Activated naive CD8-positive, alpha-beta T cell treated with anti-CD3 and anti-CD28 coated beads for 36 hours (primary cell): ENCODE measurements around the gene PLEKHM3. TPM values are rescaled to one million over a fixed set of nuclear protein-coding genes. Genes with fewer than 3 reads are reported as not detected.
"Not testable (repeated sequence)": the region's sequence is repeated elsewhere in the genome, so short reads cannot be mapped to it uniquely, and the experiment has no call there.

Experiments
- DNase-seq: peaks from one replicate; pipeline ENCODE4 v3.0.0; 2021
- H3K27ac Mint-ChIP-seq: one replicate; pipeline ENCODE4 v1.8.0; 2022; ENCODE audit warnings: mild to moderate bottlenecking, moderate library complexity, mixed read lengths
- H3K27me3 Mint-ChIP-seq: one replicate; pipeline ENCODE4 v1.8.0; 2022; ENCODE audit warnings: mild to moderate bottlenecking, mixed read lengths
- H3K36me3 Mint-ChIP-seq: one replicate; pipeline ENCODE4 v1.8.0; 2021; ENCODE audit warnings: mild to moderate bottlenecking, mixed read lengths
- H3K4me1 Mint-ChIP-seq: one replicate; pipeline ENCODE4 v1.8.0; 2021; ENCODE audit warnings: mixed read lengths
- H3K4me3 Mint-ChIP-seq: one replicate; pipeline ENCODE4 v1.8.0; 2022; ENCODE audit warnings: mild to moderate bottlenecking, moderate library complexity, mixed read lengths
- H3K9me3 Mint-ChIP-seq: one replicate; pipeline ENCODE4 v1.8.0; 2022; ENCODE audit warnings: mixed read lengths
- total RNA-seq, 2 experiments: library from RNA; stranded (reverse); gene quantifications; one replicate each; pipeline ENCODE4 v1.2.3, GENCODE V29; 2021

Gene PLEKHM3
- total RNA-seq, 2 experiments from 2014 or later = 4.5 to 4.8 TPM

DNA sequence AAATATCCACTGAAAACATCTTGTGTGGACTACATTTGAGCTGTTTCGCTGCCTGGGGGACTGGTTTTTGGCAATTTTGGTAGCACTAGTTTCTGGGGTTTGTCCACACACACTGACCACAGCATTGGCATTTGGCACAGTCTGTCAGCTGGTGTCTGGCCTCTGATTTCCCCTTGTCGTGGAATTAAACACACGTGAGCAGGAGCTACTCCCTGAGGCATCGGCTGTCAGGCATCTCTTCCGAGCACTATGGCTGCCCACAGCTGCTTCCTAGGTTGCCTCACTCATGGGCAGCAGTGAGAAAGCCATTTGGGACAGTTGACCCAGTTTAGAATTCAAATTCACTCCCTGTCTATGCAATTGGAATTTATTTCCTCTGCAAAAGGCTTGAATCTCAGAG, 208.8 kb downstream of the PLEKHM3 start:
- H3K36me3 Mint-ChIP-seq = no peaks in the 10 kb centered on the region
- H3K27ac Mint-ChIP-seq = no peak overlapping the region
- H3K4me3 Mint-ChIP-seq = no peak overlapping the region
- no peak for DNase-seq
- H3K9me3 Mint-ChIP-seq = no peaks in the 10 kb centered on the region
- peaks cover 4% of the 10 kb centered on the region for H3K4me1 Mint-ChIP-seq
- no peaks in the 10 kb centered on the region for H3K27me3 Mint-ChIP-seq

DNA sequence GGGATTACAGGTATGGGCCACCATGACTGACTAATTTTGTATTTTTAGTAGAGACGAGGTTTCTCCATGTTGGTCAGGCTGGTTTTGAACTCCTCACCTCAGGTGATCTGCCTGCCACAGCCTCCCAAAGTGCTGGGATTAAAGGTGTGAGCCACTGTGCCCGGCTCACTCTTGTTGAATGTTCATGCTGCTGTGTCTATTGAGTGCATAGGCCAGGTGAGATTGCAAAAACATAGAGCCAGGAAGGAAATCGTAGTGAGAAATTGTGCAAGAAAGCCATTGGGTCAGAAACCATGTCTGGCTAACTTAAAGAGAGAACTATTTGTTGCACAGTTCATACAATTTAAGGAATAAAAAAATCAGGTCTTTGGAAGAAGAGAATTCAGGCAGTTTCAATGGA, 210.1 kb downstream of the PLEKHM3 start:
- Mint-ChIP-seq H3K9me3 (no peaks in the 10 kb centered on the region), H3K27me3 (peaks cover under 1% of the 10 kb centered on the region), H3K36me3 (no peaks in the 10 kb centered on the region), H3K4me1 (peaks cover 4% of the 10 kb centered on the region), H3K4me3 (no peak overlapping the region), H3K27ac (no peak overlapping the region)
- no peak for DNase-seq

DNA sequence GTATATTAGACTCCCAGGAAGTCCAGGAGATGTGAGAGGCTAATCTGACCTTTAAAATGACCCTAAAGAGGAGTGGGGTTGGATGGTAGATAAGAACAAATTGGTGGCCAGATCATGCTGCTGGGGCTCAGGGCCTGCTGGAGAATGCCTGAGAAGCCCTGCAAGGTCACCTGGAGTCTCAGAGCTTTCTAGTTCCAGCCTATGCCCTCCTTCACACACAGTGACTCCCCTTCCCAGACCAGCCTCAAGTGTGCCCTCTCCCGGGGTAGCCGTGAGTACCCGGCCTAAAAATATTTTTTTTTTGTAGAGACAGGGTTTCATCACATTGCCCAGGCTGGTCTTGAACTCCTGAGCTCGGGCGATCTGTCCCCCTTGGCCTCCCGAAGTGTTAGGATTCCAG, 211.4 kb downstream of the PLEKHM3 start:
- no peak for DNase-seq
- Mint-ChIP-seq H3K4me1 (peaks cover 4% of the 10 kb centered on the region), H3K4me3 (no peak overlapping the region), H3K27ac (no peak overlapping the region), H3K27me3 (peaks cover 3% of the 10 kb centered on the region), H3K36me3 (no peaks in the 10 kb centered on the region), H3K9me3 (no peaks in the 10 kb centered on the region)

DNA sequence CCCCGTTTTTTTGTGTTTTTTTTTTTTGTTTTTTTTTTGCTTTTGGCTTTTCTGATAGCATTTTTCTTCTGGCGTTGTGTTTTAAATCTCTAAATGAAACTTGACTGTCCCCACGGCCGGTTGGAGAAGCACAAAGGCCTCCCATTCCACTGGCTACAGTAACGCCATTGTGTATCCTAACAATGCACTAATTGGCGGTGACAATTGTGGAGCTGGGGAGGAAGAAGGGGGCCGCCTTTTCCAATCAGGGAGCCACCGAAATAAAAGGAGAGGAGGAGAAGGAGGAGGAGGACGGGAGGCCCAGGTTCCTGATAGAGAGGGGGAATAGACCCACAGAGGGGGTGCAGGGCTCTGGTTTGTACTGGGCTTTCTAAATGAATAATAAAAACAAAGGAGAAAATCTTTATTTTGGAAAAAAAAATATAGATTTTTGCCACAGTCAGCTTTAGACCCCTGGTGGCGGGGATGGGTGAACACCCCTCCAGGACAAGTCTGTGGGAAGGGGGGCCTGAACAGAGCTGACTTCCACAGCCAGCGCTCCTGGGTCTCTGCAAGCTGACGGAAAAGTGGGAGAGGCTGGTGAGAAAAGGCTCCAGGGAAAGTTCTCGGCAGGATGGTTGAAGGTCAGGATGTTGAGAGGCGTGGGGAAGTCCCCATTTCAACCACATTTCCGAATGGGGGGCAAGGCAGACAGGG, 212.0 kb downstream of the PLEKHM3 start:
- Mint-ChIP-seq H3K27me3 (peaks cover 3% of the 10 kb centered on the region), H3K4me1 (peaks cover 4% of the 10 kb centered on the region), H3K36me3 (no peaks in the 10 kb centered on the region), H3K4me3 (no peak overlapping the region), H3K9me3 (no peaks in the 10 kb centered on the region), H3K27ac (no peak overlapping the region)
- DNase-seq = no peak

DNA sequence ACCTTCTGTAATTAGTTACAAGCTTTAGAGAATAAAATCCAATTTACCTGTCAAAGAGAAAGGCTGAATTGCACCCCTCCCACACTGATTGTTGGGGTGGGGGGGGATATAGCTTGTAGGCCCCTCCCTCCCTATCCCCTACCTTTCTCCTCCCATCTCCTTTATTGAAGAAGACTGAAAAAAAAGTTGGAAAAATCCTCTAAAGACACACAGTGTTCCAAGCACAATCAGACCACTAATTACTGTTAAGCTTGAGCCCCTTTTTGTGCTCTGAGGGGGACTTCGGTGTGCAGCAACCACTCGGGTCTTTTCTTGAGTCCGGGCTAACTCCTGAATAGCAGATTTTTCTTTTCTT, 212.6 kb downstream of the PLEKHM3 start:
- DNase-seq = no peak
- Mint-ChIP-seq H3K27me3 (peaks cover 3% of the 10 kb centered on the region), H3K36me3 (no peaks in the 10 kb centered on the region), H3K9me3 (no peaks in the 10 kb centered on the region), H3K4me1 (peaks cover 4% of the 10 kb centered on the region), H3K27ac (no peak overlapping the region), H3K4me3 (no peak overlapping the region)

DNA sequence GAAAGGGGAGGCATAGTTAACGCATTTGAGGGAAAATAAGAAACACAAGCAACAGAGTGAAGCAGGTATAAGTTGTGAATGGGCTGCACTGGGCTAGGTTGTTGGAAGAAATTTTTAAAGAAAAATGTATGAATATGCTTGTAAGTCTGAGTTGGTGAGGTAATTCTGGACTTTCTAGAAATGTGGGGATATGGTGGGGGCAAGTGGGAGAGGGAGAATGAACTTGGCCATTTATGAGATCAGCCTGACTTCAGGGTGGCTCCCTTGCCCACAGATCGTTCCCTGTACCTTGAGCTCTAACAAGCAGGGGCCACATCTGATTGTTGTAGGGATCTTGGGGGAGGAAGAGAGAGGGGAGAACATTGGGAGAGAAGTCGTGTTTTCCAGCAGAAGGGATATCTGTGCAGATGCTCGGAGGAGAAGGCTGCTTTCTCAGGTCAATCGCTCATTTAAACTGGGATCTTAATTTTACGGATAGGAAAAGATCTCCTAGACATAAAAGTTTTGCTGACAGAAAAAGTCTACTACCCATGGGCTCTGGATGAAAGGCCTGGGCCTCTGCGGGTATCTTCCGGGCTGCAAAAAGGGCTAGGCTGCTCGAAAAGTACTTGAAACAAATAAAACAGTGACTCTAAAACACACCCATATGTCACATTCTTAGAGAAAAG, 213.1 kb downstream of the PLEKHM3 start:
- peaks cover 7% of the 10 kb centered on the region for H3K27me3 Mint-ChIP-seq
- H3K4me3 Mint-ChIP-seq = no peak overlapping the region
- H3K4me1 Mint-ChIP-seq = peaks cover 8% of the 10 kb centered on the region
- no peaks in the 10 kb centered on the region for H3K9me3 Mint-ChIP-seq
- no peak for DNase-seq
- no peaks in the 10 kb centered on the region for H3K36me3 Mint-ChIP-seq
- H3K27ac Mint-ChIP-seq = no peak overlapping the region

DNA sequence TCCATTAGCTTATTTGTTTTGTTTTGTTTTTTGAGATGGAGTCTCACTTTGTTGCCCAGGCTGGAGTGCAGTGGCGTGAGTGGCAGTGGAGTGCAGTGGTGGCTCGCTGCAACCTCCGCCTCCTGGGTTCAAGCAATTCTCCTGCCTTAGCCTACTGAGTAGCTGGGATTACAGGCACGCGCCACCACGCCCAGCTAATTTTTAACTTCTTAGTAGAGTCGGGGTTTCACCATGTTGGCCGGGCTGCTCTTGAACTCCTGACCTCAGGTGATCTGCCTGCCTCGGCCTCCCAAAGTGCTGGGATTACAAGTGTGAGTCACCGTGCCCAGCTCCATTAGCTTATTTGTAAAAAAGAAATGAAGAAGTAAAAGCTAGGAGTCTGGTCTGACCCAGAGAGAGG, 213.7 kb downstream of the PLEKHM3 start:
- H3K36me3 Mint-ChIP-seq, DNase-seq, H3K27me3 Mint-ChIP-seq, H3K4me1 Mint-ChIP-seq, H3K27ac Mint-ChIP-seq, H3K9me3 Mint-ChIP-seq, H3K4me3 Mint-ChIP-seq: not testable (repeated sequence)

DNA sequence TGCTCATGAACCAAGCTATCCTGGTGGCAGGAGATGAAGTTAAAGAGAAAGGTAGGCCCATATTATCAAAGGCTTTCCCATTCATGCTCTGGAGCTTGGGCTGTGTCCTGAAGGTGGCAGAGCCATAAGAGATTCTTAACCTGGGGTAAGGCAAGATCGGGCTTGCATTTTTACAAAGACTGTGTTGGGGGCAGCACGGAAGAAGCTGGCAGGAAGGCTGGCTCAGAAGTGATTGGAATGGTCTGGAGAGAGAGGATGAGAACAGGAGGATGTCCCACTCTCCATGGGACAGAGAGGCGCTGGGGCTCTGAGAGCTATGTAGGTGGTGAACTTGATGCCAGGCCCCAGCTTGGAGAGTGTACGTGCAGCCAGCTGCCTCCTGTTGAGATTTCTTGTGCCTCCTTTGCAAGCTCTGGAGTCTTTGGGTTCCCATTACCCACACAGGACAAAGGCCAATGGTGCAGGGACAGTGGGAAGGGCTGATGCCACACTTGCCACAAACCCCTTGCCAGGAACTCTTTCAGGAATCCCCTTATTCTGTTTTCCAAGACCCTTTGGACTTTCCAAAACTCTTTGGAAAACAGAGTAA, 215.0 kb downstream of the PLEKHM3 start:
- H3K4me3 Mint-ChIP-seq = no peak overlapping the region
- H3K27me3 Mint-ChIP-seq = peaks cover 7% of the 10 kb centered on the region
- no peak for DNase-seq
- H3K27ac Mint-ChIP-seq = no peak overlapping the region
- no peaks in the 10 kb centered on the region for H3K9me3 Mint-ChIP-seq
- H3K4me1 Mint-ChIP-seq = peaks cover 8% of the 10 kb centered on the region
- no peaks in the 10 kb centered on the region for H3K36me3 Mint-ChIP-seq

DNA sequence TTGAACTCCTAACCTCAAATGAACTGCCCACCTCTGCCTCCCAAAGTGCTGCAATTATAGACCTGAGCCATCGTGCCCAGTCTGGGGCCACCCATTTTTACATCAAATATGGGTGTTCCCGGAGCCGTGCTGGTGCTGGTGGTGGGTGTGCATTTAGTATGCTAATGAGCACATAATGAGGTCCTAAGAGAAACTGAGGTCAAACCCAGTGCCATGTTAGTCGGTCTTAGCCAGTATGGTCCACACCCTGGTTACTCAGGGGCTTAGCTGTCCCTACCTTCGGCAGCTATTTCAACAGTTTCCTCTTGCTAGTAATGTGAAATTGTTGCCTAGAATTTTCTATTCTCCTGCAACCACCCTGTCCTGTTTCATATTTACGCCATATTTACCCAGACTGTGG, 217.2 kb downstream of the PLEKHM3 start:
- Mint-ChIP-seq H3K36me3 (no peaks in the 10 kb centered on the region), H3K4me3 (no peak overlapping the region), H3K27me3 (peaks cover 7% of the 10 kb centered on the region), H3K27ac (no peak overlapping the region), H3K4me1 (peaks cover 8% of the 10 kb centered on the region), H3K9me3 (no peaks in the 10 kb centered on the region)
- DNase-seq = no peak

DNA sequence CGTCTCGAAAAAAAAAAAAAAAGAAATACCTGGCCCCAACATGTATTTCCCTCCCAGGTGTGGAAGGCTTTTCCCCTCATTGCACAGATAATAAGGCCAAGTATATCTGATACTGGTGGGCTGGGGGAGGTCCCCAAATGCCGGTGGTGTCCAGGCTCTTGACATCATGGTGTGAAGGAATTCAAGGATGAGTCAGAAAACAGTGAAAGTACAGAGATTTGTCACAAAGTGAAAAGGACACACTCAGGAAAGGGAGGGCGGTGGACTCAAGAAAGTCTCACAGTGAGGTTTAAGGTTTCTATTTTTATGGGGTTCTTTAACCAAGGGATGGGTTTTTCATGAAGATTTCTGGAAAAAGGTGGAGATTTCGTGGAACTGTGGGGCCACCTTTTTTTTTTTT, 217.8 kb downstream of the PLEKHM3 start:
- H3K27me3 Mint-ChIP-seq = peaks cover 7% of the 10 kb centered on the region
- no peaks in the 10 kb centered on the region for H3K9me3 Mint-ChIP-seq
- no peak overlapping the region for H3K27ac Mint-ChIP-seq
- DNase-seq = peak; percentile 7
- H3K36me3 Mint-ChIP-seq = no peaks in the 10 kb centered on the region
- peaks cover 8% of the 10 kb centered on the region for H3K4me1 Mint-ChIP-seq
- no peak overlapping the region for H3K4me3 Mint-ChIP-seq

DNA sequence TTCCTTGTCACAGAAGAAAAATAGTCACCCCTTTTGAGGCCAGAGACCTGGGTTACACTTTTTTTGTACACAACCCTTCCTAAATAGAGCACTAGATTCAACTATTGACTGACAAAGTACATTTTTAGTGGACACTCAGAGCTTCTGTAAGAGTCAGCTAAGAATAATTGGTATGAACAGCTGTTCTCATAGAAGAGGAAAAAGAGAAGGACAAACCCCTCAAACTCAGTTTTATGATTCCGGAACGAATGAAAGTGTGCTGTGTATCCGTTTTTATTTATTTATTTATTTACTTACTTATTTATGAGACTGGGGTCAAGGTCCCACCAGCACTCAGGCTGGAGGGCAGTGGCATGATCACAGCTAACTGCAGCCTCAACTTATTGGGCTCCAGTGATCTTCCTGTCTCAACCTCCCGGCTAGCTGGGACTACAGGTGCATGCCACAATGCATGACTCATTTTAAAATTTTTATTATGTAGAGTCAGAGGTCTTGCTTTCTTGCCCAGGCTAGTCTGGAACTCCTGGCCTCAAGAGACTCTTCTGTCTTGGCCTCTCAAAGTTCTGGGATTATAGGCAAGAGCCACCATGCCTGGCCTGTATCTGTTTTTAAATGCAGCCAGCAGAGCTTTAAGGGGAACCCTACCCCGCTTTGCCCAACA, 219.6 kb downstream of the PLEKHM3 start:
- no peaks in the 10 kb centered on the region for H3K36me3 Mint-ChIP-seq

DNA sequence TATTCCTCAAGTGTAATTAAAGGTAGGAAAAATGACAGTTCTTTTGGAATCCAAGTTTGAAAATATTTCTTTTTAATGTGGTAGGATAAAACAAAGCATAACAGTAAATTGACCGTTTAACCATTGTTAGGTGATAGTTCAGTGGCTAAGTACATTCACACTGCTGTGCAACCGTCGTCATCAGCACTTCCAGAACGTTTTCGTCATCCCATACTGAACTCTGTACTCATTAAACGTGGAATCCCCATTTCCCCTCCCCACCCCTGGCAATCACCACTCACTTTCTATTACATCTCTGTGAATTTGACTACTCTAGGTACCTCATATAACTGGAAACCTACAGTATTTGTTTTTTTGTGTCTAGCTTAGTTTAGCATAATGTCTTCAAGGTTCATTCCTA, 222.7 kb downstream of the PLEKHM3 start:
- no peaks in the 10 kb centered on the region for H3K9me3 Mint-ChIP-seq
- peaks cover 3% of the 10 kb centered on the region for H3K27me3 Mint-ChIP-seq
- H3K4me3 Mint-ChIP-seq = no peak overlapping the region
- H3K4me1 Mint-ChIP-seq = peaks cover 8% of the 10 kb centered on the region
- no peak overlapping the region for H3K27ac Mint-ChIP-seq
- DNase-seq = no peak
- no peaks in the 10 kb centered on the region for H3K36me3 Mint-ChIP-seq

More for the DNA sequence above, 219.6 kb downstream of the PLEKHM3 start:
- DNase-seq = no peak
- Mint-ChIP-seq H3K4me3 (no peak overlapping the region), H3K27me3 (peaks cover 7% of the 10 kb centered on the region), H3K9me3 (no peaks in the 10 kb centered on the region), H3K27ac (no peak overlapping the region), H3K4me1 (peaks cover 8% of the 10 kb centered on the region)

DNA sequence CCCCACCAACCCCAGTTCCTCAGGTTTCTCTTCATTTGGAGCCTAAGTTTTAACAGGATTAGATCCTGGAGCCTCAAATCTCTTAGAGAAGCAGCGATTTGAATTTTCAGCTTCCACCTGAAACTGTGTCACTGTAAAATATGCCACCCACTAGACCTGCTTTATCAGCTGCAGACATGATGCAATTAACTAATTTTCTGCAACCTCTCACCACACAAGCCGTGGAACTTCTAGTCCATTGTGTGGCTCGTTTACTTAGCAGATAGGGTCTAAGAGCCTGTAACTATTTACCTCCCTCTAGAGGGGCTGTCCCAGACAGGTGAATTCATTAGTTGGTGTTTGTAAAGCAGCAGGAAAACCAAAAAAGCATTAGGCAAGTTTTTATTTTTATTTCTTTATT, 224.1 kb downstream of the PLEKHM3 start:
- no peak for DNase-seq

DNA sequence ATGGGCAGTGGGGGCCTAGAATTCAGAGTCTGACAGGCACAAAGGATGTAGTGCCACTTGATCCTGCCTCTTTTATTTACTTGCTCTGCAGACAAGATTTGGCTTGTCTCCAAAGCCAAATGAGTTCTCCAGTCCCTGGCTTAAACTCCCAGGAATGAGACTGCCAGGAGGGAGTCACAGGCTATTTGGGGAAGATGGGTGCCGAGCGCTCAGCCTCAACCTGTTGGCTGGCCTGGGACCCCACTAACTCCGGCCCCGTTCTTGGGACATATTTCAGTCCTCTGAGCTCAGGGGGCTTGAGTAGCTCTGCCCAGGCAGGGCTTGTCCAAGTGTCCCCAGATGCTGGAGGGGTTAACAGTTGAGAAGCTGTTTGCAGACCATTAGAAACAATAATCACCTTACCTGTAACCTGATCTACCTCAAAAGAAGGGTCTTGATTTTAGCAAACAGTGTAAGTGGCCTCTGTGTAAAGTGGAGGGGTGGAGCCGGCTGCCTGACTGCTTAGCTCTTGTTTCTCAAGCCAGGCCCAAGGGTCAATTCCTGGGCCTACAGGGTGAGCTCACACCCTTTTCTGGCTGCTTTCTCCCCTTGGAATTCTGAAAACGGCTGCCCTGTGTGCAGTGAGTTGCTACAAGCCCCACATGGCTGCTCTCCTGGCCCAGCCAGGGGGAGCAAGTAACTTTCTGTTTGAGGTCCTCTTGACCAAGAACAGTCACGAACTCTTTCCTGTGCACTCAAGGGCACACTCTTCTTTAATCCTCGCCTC, 228.6 kb downstream of the PLEKHM3 start:
- no peak for DNase-seq
- Mint-ChIP-seq H3K36me3 (no peaks in the 10 kb centered on the region), H3K9me3 (no peaks in the 10 kb centered on the region), H3K27ac (no peak overlapping the region), H3K27me3 (peaks cover 4% of the 10 kb centered on the region), H3K4me3 (no peak overlapping the region), H3K4me1 (no peaks in the 10 kb centered on the region)

More for the DNA sequence above, 224.1 kb downstream of the PLEKHM3 start:
- H3K4me3 Mint-ChIP-seq = no peak overlapping the region
- H3K4me1 Mint-ChIP-seq = peaks cover 4% of the 10 kb centered on the region
- no peak overlapping the region for H3K27ac Mint-ChIP-seq
- no peaks in the 10 kb centered on the region for H3K27me3 Mint-ChIP-seq
- H3K36me3 Mint-ChIP-seq = no peaks in the 10 kb centered on the region
- no peaks in the 10 kb centered on the region for H3K9me3 Mint-ChIP-seq

DNA sequence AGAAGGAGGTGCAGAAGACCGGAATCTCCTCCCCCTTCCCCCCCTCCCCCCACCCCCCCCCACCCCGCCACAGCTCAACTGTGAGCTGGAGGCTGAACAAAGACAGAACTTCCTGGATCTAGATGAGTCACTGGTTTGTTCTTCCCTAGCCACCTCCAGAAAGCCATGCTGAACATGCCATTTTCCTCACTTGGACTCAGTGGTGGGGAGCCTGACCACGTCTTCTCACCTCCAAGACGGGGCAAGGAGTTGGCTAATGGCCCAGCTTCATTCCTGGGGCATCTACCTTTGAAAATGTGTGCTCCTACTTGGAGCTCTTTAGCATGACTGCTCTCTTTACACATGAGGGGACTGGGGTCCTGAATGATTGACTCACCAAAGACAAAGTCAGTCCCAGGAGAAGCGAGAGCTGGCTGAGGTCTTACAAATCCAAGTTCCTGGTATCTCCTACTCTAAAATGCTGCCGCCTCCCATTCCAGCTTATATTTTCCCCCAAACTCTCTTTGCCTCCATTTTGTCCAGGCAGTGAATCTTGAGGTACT, 233.0 kb downstream of the PLEKHM3 start:
- H3K27ac Mint-ChIP-seq = no peak overlapping the region
- H3K9me3 Mint-ChIP-seq = no peaks in the 10 kb centered on the region
- no peaks in the 10 kb centered on the region for H3K36me3 Mint-ChIP-seq
- H3K4me3 Mint-ChIP-seq = no peak overlapping the region
- H3K27me3 Mint-ChIP-seq = peaks cover 8% of the 10 kb centered on the region
- no peak for DNase-seq
- no peaks in the 10 kb centered on the region for H3K4me1 Mint-ChIP-seq
